GM12872 (cell line): ENCODE data around the gene POU2F1.

Experiments used
- CTCF ChIP-seq: IDR thresholded peaks from 3 replicates; pipeline ENCODE4 v1.5.1; 2011; ENCODE audit warnings: low read depth, mild to moderate bottlenecking, low read length, moderate library complexity; ENCODE audit not compliant: insufficient read depth

The POU2F1 gene

GRCh38 chr1:167239257-167239656 is 18.6 kb downstream of the POU2F1 start:
- TF ChIP-seq CTCF: no peak

- TF ChIP-seq CTCF: no peak
Measured at GRCh38 chr1:167244244-167244643, 23.6 kb downstream of the POU2F1 start.

- TF ChIP-seq CTCF: no peak
Measured at GRCh38 chr1:167246971-167247370, 26.3 kb downstream of the POU2F1 start.

GRCh38 chr1:167247754-167248153 is 27.1 kb downstream of the POU2F1 start:
- no peak for TF ChIP-seq CTCF

- TF ChIP-seq CTCF: no peak
Measured at GRCh38 chr1:167248707-167249642, 28.3 kb downstream of the POU2F1 start.

GRCh38 chr1:167249702-167250101 is 29.0 kb downstream of the POU2F1 start:
- no peak for TF ChIP-seq CTCF

- TF ChIP-seq CTCF: no peak
Measured at GRCh38 chr1:167250482-167250881, 29.8 kb downstream of the POU2F1 start.
